HepG2 (cell line): ENCODE results near the gene HJURP. TPM values are rescaled to one million over a fixed set of nuclear protein-coding genes. Genes with fewer than 3 reads are reported as not detected.

ENCODE experiments used
- E2F5 ChIP-seq: sonication (generic); formaldehyde crosslinking; conservative IDR thresholded peaks from 2 replicates; pipeline ENCODE4 v1.4.0; 2020; ENCODE audit warnings: missing genetic modification reagents
- ERF ChIP-seq: IDR thresholded peaks from 2 replicates; pipeline ENCODE4 v1.6.1; 2018; ENCODE audit warnings: missing biosample characterization, missing genetic modification reagents
- ETS1 ChIP-seq: sonication (generic); formaldehyde crosslinking; IDR thresholded peaks from 2 replicates; pipeline ENCODE4 v1.4.0; 2020; ENCODE audit warnings: missing genetic modification reagents
- KAT7 ChIP-seq: IDR thresholded peaks from 2 replicates; pipeline ENCODE4 v1.6.1; 2018; ENCODE audit warnings: borderline replicate concordance, missing compliant biosample characterization
- NRL ChIP-seq: sonication (generic); formaldehyde crosslinking; IDR thresholded peaks from 2 replicates; pipeline ENCODE4 v1.5.0; 2020; ENCODE audit warnings: missing genetic modification reagents, mild to moderate bottlenecking, moderate library complexity, borderline replicate concordance
- SRSF9 ChIP-seq: fragments of 200-400 bp; formaldehyde crosslinking; IDR thresholded peaks from 2 replicates; pipeline ENCODE4 v1.6.1; 2018; ENCODE audit warnings: borderline replicate concordance, mild to moderate bottlenecking, low read depth, low read length; ENCODE audit not compliant: insufficient read depth, poor library complexity, severe bottlenecking
- ZBTB4 ChIP-seq: sonication (generic); formaldehyde crosslinking; IDR thresholded peaks from 2 replicates; pipeline ENCODE4 v1.4.0; 2020; ENCODE audit warnings: missing genetic modification reagents, mild to moderate bottlenecking, borderline replicate concordance
- ZNF329 ChIP-seq: sonication (generic); formaldehyde crosslinking; IDR thresholded peaks from 2 replicates; pipeline ENCODE4 v1.9.0; 2021; ENCODE audit warnings: low read depth, mild to moderate bottlenecking, missing genetic modification reagents
- ZNF407 ChIP-seq: sonication (generic); formaldehyde crosslinking; IDR thresholded peaks from one replicate; pipeline ENCODE4 v1.5.1; 2020; ENCODE audit warnings: mild to moderate bottlenecking, missing genetic modification reagents; ENCODE audit errors: not compliant biosample characterization
- ZNF510 ChIP-seq: sonication (generic); formaldehyde crosslinking; IDR thresholded peaks from 2 replicates; pipeline ENCODE4 v1.4.0; 2020; ENCODE audit warnings: low read depth, mild to moderate bottlenecking, missing genetic modification reagents
- ZNF563 ChIP-seq: sonication (generic); formaldehyde crosslinking; IDR thresholded peaks from 2 replicates; pipeline ENCODE4 v1.8.0; 2022; ENCODE audit warnings: mild to moderate bottlenecking, moderate library complexity, missing genetic modification reagents
- ZNF784 ChIP-seq: sonication (generic); formaldehyde crosslinking; IDR thresholded peaks from 2 replicates; pipeline ENCODE4 v1.5.1; 2020; ENCODE audit warnings: missing genetic modification reagents, mild to moderate bottlenecking, borderline replicate concordance
- polyA plus RNA-seq, 8 experiments: library from polyadenylated mRNA; depleted of rRNA in 3 of 8; stranded (reverse) in 7 of 8; unstranded in 1 of 8; fragments of >200 nt; fragmentation: Illumina TruSeq in 4 of 8; extraction: Trizol in 4 of 8; gene quantifications; 2 replicates each; pipeline versions ENCODE4 v1.2.1 to v1.2.3, GENCODE V29; 2011 to 2016; ENCODE audit warnings: low read depth in 4 of 8, missing spikeins in 1 of 8, mixed read lengths in 1 of 8; ENCODE audit not compliant: insufficient read depth in 1 of 8
- total RNA-seq, 5 experiments: library from RNA; depleted of rRNA; stranded (reverse); fragments of >200 nt; fragmentation: Illumina TruSeq; extraction: Trizol; gene quantifications; 2 replicates each; pipeline ENCODE4 v1.2.3, GENCODE V29; 2016; ENCODE audit warnings: low read depth in 1 of 5

HJURP gene
- total and polyA plus RNA-seq, 2 of the 13 experiments (the other 11 are each of a cell fraction or from before 2014, with no cell fraction given) = 36.3 to 43.9 TPM

- TF ChIP-seq ZNF407 (CRISPR knock-in tag) = peak; percentile 92
- no peak for TF ChIP-seq SRSF9
- TF ChIP-seq ZNF784 (CRISPR knock-in tag) = peak; percentile 57; the same call in 1 of the 2 replicates
- TF ChIP-seq ZNF510 = no peak
- TF ChIP-seq ETS1 (CRISPR knock-in tag) = peak; percentile 49; the same call in 1 of the 2 replicates
- TF ChIP-seq ZNF563 (CRISPR knock-in tag) = peak; percentile 79
- TF ChIP-seq NRL (CRISPR knock-in tag) = peak; percentile 73; the same call in 1 of the 2 replicates
- TF ChIP-seq ZNF329 (CRISPR knock-in tag) = no peak
- peak; percentile 90 for TF ChIP-seq E2F5 (CRISPR knock-in tag)
- peak; percentile 51; the same call in 1 of the 2 replicates for TF ChIP-seq ERF
- no peak for TF ChIP-seq ZBTB4 (CRISPR knock-in tag)
- TF ChIP-seq KAT7 (CRISPR knock-in tag) = peak; percentile 83
These were observed at the start of gene HJURP (continued) for GRCh38 chr2:233854241-233854981.
